Activated CD4-positive, alpha-beta T cell treated with anti-CD3 and anti-CD28 coated beads for 48 hours (primary cell): Measurements from ENCODE around the gene ERC2.

Experiments
- DNase-seq: peaks from one replicate; pipeline ENCODE4 v3.0.0-alpha.2; 2020

The ERC2 gene

DNA sequence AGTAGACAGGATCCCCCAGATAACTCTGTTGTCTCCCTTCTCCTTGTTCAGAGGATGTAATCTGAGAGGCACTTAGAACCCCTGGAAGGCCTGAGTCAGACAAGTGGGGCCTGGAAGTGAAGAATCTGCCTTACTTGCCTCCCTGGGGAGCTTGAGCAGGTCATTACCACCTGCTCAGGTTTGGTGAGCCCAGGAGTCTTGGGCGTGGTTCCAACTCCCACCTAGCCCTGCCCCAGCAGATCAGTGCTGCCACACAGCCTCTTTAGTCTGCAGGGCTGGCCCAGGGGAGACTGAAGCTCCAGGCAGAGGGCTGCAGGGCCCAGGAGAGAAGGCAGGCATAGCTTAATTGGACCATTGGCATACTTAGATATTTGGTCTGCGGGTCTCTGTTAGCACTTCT, 230.0 kb downstream of the ERC2 start:
- DNase-seq: no peak

DNA sequence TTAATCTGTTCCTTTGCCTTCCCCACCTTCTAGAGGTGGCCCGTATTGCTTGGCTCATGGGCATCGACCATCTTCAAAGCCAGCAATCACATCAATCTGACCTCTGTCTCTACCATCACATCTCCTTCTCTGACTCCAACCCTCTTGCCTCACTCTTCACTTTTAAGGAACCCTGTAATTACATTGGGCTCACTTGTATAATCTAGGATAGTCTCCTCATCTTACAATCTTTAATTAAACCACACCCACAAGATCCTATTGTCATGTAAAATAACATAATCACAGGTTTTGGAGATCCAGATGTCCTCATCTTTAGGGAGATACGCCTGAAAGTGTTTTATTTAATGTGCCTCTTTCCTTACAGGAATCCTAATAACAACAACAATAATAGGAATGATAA, 234.5 kb downstream of the ERC2 start:
- no peak for DNase-seq

DNA sequence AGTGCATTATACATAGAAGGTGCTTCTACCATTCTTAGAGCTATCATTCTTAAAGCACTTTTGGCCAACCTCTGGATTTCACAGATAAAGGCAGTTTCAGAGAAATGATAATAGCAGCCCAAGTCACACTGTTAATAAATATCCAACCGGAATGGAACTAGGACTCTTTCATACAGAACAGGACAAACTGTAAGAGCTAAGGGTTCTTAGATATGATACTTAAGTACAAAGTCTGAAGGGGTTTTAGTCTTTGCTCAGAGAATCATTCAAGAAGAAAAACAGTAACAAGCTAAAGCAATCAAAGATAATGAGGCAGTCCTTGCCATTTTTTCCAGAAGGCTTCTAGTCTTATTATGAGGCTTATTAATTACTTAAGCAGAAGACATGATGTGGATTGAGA, 239.0 kb downstream of the ERC2 start:
- no peak for DNase-seq

DNA sequence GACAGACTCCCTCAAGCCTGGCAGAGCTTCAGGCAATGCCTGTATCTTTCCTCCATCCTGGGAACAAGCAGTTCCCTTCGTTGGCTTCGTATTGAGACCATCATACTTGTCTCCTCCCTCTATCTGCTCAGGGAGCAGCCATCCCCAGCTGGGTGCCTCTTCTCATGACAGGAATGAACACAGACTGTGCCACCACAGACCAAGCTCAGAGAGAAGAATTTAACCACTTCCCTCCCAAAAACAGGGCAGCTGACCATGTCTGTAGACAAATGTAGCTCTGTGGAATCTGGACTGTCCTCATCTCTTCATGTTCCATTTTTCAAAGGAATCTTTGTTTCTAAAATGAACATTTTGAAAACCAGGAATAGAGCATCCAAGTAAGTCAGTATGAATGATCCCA, 245.4 kb downstream of the ERC2 start:
- DNase-seq: no peak

DNA sequence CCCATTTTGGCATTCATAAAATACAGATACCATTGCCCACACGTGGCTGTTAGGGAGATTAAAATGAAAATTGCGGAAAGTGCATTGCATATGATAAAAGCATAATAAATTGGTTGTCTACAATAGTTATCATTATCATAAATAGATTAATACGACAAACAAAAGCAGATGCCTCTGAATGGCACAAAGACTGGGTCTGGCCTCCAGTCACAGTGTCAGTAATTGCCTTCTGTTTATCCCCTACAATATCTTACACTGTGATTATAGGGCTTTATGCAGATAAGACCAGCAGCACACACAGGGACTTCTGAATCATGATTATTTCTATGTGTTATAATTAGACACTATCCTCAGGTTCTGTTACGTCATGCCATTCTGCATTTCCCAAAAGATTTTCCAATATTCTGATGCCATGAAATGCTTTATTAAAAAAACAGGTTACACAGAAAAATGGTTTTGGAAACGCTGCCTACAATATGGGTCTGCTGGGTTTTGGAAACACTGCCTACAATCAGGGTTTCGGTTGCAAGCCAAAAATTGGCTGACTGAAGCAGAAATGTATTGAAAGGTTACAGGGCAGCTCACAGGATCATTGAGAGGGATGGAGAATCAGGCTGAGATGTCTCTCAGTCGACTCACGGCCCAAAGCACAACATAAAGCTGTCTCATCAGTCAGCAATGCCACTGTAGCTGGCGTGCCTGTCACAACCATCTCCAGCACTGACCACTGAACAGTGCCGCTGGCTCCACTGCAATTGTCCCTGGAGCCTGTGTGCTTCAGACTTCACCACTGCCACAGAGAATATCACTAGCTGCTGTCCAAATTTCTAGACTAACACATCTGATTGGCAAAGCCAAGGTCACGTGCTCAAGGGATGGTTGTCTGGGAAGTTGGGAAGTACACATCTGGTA, 248.1 kb downstream of the ERC2 start:
- no peak for DNase-seq

DNA sequence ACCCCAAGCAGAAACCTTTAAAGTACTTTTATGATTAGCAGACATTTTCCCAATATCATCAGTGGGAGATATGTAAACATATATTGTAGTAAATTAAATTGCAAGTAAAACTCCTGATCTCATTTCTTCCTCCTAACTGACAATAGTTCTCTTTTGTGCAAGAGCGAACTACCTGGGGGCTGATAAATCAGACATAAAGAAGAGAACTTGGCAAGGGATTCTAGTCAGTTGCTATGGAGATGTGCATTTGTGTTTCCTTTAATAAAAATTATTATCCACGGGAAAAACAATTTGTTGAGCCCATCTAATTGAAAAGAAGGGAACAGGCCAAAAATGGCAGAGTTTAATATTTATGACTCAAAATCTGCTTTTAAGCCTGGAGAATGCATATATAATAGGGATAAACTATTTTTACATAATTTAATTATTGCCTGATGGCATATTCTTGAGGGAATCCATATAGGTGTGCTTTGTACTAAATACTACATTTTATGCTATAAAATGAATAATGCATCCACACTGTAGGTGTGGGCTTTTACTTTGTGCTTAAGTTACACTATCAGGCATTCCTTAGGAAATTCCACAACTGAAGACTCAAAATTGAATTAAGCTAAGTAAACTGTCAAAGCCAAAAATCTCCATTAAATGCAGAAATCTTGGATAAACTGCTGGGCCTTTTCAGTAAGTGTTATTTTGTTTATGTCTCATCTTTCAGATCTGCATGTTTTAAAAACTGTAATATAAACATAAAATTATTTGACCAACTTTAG, 258.1 kb downstream of the ERC2 start:
- no peak for DNase-seq

DNA sequence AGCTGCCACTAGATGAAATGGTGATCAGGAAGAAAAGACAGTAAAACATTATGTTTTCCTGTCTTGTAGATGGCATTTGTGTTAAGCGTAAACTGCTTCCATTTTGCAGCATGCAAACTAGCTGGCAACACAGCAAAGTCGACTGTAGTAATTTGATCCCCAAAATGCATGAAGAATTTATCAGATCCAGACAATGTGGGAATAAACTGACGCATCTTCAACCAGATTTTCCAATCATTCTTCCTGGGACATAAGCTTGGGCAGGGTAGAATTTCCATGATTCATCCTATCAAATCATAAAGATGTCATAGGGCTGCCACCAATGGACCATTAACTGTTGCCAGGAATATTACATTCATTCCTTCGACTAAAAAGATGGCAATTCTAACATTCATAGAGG, 260.3 kb downstream of the ERC2 start:
- DNase-seq: no peak

DNA sequence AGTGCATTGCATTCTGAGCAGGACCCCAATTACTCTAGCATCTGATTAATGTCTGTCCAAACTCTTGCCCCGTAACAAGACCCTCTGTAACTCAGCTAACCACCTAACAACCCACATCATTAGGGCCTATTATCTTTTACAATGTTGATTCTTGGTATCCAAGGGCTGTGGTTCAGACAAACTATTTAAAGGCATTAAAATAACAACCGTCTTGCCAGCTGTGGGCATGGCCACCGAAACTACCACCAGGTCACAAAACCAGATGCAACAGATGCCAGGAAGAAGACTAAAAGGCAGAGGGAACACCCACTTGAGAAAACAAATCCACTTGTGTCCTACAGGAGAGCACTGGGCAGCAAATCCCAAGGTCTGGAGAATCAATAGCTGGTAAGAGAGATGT, 262.9 kb downstream of the ERC2 start:
- no peak for DNase-seq

DNA sequence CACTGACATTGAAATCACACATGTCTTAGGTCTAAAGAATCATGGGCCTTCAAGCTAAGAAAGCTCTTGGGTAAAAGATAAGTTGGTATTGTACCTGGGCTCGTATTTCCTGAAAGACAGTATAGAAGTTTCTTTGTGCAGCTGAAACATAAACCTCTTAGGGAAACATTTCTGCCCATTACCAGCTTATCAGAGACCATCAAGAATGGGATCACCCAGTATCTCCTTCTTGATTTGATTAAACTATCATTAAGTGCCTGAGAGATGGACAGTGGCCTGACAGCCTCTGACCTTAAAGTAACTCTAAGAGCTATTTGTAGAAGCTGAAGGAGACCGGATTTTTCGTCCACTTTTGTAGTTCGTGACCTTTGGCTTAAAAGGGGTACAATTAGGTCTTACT, 265.3 kb downstream of the ERC2 start:
- DNase-seq: no peak

DNA sequence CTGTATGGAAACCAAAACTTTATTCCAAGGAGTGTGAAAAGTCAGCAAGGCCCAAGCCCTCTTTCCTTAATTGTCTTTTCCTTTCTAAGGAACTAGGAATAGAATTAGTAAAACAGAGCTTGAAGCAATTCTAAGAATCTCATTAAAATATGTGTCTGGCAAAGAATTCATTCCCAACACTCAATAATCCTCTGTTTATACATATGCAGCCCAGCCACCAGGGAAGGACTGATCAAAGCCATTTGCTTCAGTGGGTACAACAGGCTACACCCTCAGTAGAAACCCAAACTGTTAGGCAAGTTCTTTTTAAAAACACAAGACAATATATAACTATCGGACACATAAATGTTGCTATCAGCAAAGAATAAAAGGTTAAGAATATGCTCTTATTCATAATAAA, 266.9 kb downstream of the ERC2 start:
- no peak for DNase-seq

DNA sequence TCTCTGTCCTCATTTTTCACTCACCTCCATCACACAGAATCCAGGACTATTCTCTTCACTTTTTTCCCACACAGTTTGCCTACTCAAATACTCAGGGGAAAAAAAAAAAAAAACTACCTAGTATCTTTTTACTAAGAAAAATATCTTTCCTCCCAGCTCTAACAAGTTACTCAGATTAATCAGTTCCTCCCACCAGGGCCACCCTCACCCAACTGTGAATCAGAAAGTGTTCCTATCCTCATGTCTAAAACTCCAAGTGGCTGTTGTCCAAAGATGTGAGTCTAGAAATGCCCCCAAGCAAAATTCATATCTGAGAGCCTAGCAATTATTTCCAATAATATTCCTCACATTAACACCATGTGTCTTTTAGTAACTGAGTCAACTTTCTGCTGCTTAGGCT, 268.0 kb downstream of the ERC2 start:
- no peak for DNase-seq

DNA sequence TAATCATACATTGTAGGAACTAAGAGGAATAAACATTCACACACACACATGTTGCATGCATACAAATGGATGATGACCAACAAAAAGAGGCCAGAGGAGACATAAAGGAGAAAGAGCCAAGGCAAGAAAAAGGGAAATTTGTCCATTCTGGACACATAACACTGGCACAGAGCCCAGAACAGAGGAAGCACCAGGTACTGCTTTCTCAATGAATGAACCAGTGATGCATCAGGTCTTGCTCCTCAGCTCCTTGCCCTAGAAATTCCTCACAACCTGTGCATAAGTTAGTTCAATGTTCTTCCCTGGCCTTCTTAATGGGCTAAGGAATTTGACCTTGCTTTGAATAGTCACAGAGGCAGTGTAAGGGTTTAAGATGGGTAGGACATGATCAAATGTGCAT, 270.3 kb downstream of the ERC2 start:
- DNase-seq: no peak

DNA sequence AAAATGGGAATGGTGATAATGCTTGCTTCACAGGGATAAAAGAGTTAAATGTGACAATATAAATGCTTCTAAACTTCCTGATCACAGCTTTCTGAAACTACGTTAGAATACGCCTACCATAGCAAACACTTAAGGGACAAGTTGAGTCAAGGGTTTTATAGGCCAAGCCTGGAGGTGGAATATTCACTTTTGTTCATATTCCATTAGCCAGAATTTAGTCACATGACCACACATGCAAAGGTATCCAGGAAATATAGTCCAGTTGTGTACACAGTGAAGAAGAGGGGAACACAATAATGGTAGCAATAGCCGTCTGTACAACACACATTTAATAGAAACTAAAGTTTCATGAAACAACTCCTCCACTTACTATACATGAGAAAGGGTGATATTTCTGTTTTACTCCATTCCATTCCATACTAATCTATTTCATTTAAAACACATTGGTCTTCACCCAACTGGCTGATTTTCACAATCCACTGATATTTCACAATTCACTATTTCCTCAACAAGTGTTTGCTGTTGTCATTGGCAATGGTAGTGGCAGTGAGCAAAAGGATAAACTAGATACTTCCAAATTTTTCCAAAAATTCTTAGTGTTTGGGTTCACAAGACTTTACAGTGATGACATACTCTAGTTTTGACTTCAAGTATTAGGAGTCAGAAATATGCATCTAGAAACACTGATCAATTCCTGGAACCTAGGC, 270.9 kb downstream of the ERC2 start:
- no peak for DNase-seq

DNA sequence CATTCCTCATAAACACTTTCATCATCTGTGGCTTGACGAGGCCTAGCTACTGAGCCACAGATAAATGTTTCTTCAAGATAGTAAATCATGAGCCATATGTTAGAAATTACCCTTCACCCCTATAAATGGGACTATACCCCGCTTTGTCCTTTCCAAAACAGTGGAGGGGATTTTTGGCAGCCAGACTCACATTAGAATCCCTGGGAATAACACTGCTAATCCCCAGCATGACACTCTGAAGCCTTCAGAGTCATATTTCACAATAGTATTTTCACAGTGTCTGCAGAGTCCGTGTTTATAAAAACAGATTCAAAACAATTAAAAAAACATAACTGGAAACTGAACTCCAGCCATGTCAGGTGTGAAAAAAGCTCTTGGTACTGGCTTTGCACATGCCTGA, 271.6 kb downstream of the ERC2 start:
- DNase-seq: no peak

DNA sequence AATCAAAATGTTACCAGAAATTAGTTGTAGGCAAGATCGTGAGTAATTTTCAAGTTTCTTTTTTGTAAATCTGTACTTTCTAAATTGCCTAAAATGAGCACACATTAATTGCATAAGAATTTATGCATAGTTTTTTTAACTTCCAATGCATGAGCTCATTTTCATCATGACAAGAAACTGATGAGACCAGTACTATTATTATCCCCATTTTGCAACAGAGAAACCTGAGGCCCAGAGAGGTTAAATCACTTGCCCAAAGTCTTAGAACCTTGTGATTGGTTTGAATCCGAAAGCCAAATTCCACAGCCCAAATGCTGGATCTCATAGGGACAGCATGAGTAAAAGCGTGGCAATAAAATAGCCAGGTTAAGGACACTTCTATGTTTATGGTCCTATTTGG, 274.7 kb downstream of the ERC2 start:
- no peak for DNase-seq

DNA sequence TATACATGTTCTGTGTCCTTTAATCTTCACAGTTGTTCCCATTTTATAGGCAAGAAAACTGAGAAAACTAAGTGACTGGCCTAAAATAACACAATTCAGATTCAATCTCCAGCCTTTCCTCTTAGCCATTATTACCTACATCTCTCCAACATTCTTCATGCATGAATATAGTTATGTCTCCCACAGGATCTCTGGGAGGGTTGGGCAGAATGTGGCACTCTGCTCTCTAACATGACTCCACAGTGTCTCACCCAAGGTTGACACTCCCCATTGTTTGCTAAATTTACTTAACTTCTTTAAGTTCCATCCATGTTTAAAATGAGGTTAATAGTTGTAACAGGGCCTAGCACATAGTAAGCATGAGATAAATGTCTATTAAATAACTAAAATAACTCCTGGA, 276.3 kb downstream of the ERC2 start:
- no peak for DNase-seq

DNA sequence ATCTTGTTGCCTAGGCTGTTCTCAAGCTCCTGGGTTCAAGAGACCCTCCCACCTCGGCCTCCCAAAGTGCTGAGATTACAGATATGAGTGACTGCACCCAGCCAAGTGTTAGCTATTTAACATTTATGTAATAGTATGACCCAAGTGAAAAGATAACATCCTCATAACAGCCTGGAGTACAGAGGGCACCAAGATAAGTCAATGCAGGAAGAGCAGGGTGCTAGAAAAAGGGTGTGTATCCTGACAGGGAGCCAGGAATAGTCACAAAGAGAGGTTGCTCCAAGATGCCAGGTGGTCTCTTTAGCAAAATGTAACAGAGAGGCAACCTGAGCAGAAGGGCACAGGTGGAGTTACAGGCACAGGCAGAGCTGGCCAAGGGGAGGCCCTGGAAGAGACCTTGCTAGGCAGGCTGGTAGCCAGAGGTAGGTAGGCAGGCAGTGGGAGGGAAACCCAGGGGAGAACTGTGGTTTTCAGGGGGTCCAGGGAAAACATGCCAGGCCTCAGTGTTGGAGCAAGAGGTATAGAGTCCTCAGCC, 277.4 kb downstream of the ERC2 start:
- no peak for DNase-seq

DNA sequence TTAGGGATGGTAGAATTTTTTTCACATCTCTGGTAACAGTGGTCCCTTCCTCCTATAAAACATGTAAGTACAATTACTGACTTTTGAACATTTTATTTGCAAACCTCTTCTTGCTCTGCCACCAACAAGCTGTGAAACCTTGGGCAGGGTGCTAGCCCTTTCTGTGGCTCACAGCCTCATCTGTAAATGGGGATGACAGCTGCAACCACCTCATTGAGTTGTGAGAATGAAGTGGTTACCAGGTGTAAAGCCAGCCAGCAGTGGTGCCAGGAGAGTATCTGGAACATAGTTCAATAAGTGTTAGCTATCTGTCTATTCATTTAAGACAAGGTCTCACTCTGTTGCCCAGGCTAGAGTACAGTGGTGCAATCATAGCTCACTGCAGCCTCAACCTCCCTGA, 278.1 kb downstream of the ERC2 start:
- no peak for DNase-seq

DNA sequence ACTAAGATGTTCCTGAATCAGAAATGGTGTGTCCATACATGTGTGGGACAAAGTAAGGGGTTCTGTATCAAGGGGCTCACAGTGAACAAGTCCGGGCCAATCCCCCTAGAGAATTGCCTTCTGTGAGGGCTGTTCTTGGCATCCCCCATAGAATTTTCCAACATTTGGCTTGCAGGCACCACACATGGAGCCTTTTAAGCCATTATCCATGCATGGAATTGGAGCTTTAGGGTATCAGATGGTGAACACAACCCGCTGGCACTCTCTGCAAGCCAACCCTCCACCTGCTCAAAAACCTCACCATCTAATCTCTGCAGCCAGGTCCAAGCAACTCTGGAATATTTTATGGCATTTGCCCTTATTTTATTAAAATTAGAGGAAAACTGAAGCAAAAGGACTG, 278.7 kb downstream of the ERC2 start:
- DNase-seq: no peak

DNA sequence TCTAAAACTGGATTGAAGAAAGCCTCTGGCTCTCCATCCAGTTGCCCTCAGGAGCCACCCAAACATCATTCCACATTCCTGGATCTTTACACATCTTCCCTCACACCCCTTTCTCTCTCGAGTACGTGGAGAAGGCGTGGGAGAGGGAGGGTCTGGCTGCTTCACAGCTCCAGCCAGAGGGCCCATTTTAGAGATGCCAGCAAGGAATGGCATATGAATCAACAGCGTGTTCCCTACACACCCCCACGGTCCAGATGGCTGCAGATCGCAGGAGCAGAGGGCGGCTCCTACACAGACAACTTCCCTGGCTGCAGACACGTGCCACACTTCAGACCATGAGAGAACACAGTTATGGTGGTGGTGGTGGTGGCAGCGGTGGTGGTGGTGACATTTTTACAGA, 280.1 kb downstream of the ERC2 start:
- DNase-seq: no peak

DNA sequence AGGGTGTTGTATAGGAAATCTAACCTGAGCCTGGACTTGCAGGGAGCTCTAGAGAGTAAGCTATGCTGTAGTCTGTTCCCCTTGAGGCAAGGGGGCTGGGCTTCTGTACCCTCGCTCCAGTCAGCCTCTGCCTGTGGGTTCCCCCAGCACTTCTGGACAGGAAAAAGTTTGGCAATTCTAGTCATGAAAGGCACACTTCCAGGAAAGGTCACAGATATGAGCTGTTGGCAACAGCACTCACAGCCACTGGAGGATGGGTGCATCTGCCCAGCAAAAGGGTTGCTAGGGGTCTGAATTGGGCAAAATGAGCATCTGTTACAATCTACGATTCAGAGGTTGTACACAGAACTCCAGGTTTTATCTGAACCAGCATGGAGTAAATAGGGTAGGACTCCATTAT, 281.2 kb downstream of the ERC2 start:
- no peak for DNase-seq

DNA sequence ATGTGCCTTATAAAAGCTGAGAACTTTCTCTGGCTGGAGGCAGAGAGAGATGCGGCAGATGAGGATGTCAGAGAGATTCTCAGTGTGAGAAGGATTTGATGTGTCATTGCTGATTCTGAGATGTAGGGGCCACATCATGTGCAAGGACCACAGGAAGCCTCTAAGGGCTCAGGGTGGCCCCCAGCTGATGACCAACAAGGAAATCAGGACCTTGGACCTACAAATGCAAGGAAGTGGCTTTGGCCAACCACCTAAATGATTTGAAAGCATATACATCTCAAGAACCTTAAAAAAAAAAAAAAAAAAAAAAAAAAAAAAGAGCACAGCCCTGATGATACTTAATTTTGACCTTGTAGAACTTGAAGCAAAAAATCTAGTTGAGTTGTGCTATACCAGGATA, 282.4 kb downstream of the ERC2 start:
- no peak for DNase-seq

DNA sequence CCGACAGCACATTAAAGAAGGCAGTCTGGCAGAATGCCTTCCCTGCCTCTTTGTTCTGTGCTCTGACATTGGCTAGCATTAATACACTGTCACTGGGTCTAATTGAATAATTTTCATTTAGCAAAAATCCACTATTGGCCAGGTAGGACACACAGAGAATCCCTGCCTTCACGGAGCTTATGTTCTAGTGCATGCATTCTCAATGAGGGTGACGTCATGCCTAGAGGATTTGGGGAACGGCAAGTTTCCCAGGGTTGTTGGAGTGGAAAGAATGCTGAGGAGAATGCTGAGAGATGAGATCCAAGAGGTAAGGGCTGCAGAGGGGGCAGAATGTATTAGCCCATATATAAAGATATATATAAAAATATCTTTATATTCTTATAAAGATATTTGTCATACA, 284.7 kb downstream of the ERC2 start:
- DNase-seq: no peak

DNA sequence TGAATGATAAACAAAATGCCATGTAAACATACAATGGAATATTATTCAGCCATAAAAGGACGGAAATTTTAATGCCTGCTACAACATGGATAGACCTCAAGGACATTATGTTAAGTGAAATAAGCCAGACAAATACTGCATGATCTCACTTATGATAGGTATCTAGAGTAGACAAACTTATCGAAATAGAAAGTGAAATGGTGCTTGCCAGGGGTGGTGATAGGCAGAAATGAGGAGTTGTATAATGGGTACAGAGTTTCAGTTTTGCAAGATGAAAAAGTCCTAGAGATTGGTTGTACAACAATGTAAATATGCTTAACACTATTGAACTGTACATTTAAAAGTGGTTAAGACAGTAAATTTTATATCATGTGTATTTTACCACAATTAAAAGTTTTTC, 287.8 kb downstream of the ERC2 start:
- no peak for DNase-seq
